Caki2 (cell line): ENCODE results near the gene P2RY14. TPM values are rescaled to one million over a fixed set of nuclear protein-coding genes. Genes with fewer than 3 reads are reported as not detected.

Experiments
- DNase-seq: peaks from one replicate; pipeline ENCODE4 v3.0.0-alpha.2; 2015; ENCODE audit warnings: low read depth
- in situ Hi-C: cut with HindIII; loops from 2 replicates; pipeline ENCODE4 v1.10.0; 2016; ENCODE audit warnings: low sequenced_read_pairs, low pct_unique_long_range_greater_than_20kb, mixed read lengths
- total RNA-seq: library from RNA; depleted of rRNA; stranded (reverse); fragments of >200 nt; shearing (Covaris generic); gene quantifications from 2 replicates; pipeline ENCODE4 v1.2.3, GENCODE V29; 2014; ENCODE audit warnings: low replicate concordance; rRNA removed

P2RY14 gene
- total RNA-seq, 1 experiment from 2014 or later = not detected

GRCh38 chr3:151169262-151169947 lies 108.9 kb downstream of the P2RY14 start:
- DNase-seq = no peak
- in situ Hi-C loops = no loop called here

GRCh38 chr3:151168269-151169094 lies 109.9 kb downstream of the P2RY14 start:
- peak; percentile 37 for DNase-seq
- in situ Hi-C loops = no loop called here

GRCh38 chr3:151166161-151166560 lies 112.2 kb downstream of the P2RY14 start:
- in situ Hi-C loops = no loop called here
- DNase-seq = no peak

- in situ Hi-C loops = no loop called here
- no peak for DNase-seq
These were observed 113.1 kb downstream of the P2RY14 start for GRCh38 chr3:151165226-151165625.

Other genes starting within 250 kb of the P2RY14 start
- 0.24 TPM in 1 of 2 replicates, not detected in the other for gene MED12L, start 192.9 kb downstream of the P2RY14 start, total RNA-seq
- not detected in 2 replicates for gene GPR171, start 75.3 kb downstream of the P2RY14 start, total RNA-seq
- gene GPR87, start 38.3 kb upstream of the P2RY14 start, total RNA-seq = 0.78 TPM in 1 of 2 replicates, not detected in the other
- not detected in 2 replicates for gene P2RY13, start 51.0 kb upstream of the P2RY14 start, total RNA-seq
- not detected in 2 replicates for gene P2RY12, start 106.2 kb upstream of the P2RY14 start, total RNA-seq
- gene IGSF10, start 182.5 kb upstream of the P2RY14 start, total RNA-seq = not detected in 2 replicates